ENCODE measurements around the gene GADD45B. TPM values are rescaled to one million over a fixed set of nuclear protein-coding genes. Genes with fewer than 3 reads are reported as not detected.
"Not testable (repeated sequence)": the region's sequence is repeated elsewhere in the genome, so short reads cannot be mapped to it uniquely, and the experiment has no call there.

Gene GADD45B
- total and polyA plus RNA-seq, 8 donors, result 52.9 to 588 (median 81.9) TPM

DNA sequence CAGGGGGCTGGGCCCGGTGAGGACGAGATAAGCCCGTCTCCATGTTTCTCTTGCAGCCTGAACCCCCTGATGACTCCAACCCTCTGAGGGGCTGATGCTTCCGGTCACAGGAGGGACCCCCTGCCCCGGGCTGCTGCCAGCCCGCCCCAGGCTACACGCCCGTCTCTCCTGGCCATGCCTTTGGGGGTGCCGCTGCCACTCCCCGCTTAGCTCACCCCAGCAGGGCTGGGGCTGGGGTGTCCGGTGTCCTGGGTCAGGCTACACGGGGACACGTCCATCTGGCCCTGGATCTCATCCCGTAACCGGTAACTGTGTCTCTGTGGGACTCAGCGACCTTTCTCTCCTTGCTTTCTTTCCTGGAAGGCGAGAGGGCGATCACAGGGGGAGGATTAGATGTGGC is 40.8 kb downstream of the GADD45B start:
- H3K27me3 ChIP-seq, result no peaks in the 10 kb centered on the region
- intact Hi-C loops (cut with DNase I; ENCODE audit: low total_unique reads), result no loop called here
- WGBS, 5 donors, result 77 to 90% (median 84%) methylated on average over 13 to 18 of the region's 18 CpGs
- no peak overlapping the region for H3K4me3 ChIP-seq
- TF ChIP-seq, protein P1, sequence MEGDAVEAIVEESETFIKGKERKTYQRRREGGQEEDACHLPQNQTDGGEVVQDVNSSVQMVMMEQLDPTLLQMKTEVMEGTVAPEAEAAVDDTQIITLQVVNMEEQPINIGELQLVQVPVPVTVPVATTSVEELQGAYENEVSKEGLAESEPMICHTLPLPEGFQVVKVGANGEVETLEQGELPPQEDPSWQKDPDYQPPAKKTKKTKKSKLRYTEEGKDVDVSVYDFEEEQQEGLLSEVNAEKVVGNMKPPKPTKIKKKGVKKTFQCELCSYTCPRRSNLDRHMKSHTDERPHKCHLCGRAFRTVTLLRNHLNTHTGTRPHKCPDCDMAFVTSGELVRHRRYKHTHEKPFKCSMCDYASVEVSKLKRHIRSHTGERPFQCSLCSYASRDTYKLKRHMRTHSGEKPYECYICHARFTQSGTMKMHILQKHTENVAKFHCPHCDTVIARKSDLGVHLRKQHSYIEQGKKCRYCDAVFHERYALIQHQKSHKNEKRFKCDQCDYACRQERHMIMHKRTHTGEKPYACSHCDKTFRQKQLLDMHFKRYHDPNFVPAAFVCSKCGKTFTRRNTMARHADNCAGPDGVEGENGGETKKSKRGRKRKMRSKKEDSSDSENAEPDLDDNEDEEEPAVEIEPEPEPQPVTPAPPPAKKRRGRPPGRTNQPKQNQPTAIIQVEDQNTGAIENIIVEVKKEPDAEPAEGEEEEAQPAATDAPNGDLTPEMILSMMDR (IDR thresholded peaks at IDR 0.05), result no peak
- no peak for TF ChIP-seq POLR2A (IDR thresholded peaks at IDR 0.05)
- TF ChIP-seq EP300 (IDR thresholded peaks at IDR 0.05), result no peak
- no peak for TF ChIP-seq POLR2AphosphoS5 (IDR thresholded peaks at IDR 0.05)
- no peak for DNase-seq
- no peak overlapping the region for H3K27ac ChIP-seq
- H3K9me3 ChIP-seq, result no peaks in the 10 kb centered on the region
- H3K36me3 ChIP-seq, result no peaks in the 10 kb centered on the region
- peaks cover 0 to 9% (median 6%) of the 10 kb centered on the region in 4 donors for H3K4me1 ChIP-seq

DNA sequence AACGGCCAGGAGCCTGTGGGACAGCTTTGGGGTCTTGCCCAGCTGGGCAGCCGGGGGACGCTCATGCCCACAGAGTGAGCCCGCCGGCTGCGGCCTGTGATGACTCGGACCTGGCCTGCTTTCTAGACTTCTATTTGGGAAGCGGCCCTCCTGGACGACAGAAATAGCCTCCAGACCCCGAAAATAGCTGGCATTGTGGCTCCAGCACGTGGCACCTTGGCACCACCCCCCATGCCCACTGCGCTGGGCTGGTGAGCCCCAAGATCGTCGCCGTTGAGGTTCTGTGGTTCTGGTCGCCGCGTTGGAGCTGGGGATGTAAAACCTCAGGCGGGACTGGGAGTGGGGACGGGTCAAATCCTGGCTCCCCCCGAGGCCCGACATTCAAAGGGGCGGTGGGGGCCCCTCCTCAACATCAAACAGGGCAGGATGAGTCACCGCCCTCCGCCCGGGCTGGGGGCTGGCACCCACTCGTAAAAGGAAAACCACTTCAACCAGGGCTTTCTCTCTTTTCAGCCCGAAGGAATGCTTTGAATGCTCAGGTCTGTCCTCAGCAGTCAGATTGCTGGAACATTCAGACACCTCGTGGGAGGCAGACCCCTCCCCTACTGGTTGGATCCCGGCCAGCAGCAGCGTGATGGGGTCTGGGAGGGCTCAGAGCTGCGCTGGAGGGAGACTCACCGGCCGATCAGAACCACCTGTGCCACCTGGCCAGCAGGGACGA is 42.1 kb downstream of the GADD45B start:
- peaks cover 0 to 6% (median 2%) of the 10 kb centered on the region in 4 donors for H3K4me1 ChIP-seq
- no peaks in the 10 kb centered on the region for H3K9me3 ChIP-seq
- intact Hi-C loops (cut with DNase I; ENCODE audit: low total_unique reads), result no loop called here
- H3K27ac ChIP-seq, result no peak overlapping the region
- H3K4me3 ChIP-seq, result no peak overlapping the region
- no peaks in the 10 kb centered on the region for H3K27me3 ChIP-seq
- H3K36me3 ChIP-seq, result no peaks in the 10 kb centered on the region
- TF ChIP-seq, protein P1 (IDR thresholded peaks at IDR 0.05), result no peak
- no peak for TF ChIP-seq POLR2A (IDR thresholded peaks at IDR 0.05)
- TF ChIP-seq EP300 (IDR thresholded peaks at IDR 0.05), result no peak
- no peak for TF ChIP-seq POLR2AphosphoS5 (IDR thresholded peaks at IDR 0.05)
- no peak for DNase-seq
- 65 to 75% (median 69%) methylated on average over 24 to 35 of the region's 35 CpGs for WGBS, 5 donors

DNA sequence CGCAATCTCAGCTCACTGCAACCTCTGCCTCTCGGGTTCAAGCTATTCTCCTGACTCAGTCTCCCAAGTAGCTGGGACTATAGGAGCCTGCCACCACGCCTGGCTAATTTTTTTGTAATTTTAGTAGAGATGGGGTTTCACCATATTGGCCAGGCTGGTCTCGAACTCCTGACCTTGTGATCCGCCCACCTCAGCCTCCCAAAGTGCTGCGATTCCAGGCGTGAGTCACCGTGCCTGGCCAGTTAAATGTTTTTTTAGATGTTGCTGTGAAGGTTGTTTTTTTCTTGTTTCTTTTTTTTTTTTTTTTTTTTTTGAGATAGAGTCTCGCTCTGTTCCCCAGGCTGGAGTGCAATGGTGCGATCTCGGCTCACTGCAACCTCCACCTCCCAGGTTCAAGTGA is 42.9 kb downstream of the GADD45B start:
- DNase-seq; H3K9me3 ChIP-seq; H3K4me1 ChIP-seq; H3K4me3 ChIP-seq; intact Hi-C loops (cut with DNase I; ENCODE audit: low total_unique reads); H3K27me3 ChIP-seq; H3K27ac ChIP-seq; H3K36me3 ChIP-seq: not testable (repeated sequence)
- WGBS, 5 donors, result 91 to 95% (median 93%) methylated on average over 8 to 11 of the region's 11 CpGs

DNA sequence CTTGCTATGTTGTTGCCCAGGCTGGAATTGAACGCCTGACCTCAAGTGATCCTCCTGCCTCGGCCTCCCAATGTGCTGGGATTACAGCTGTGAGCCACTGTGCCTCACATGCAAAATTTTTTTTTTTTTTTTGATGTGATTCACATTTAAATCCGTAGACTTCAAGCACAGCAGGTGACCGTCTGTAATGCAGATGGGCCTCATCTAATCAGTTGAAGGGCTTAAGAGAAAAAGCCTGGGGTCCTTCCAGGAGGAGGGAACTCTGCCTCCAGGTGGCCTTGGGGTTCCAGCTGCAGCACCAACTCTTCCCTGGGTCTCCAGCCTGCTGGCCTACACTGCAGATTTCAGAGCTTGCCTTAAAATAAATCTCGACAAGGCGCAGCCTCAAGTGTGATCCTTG is 43.6 kb downstream of the GADD45B start:
- no peaks in the 10 kb centered on the region for H3K36me3 ChIP-seq
- no peaks in the 10 kb centered on the region for H3K27me3 ChIP-seq
- H3K9me3 ChIP-seq, result no peaks in the 10 kb centered on the region
- no peak for DNase-seq
- H3K4me1 ChIP-seq, result peaks cover 0 to 9% (median 4%) of the 10 kb centered on the region in 4 donors
- no peak overlapping the region for H3K27ac ChIP-seq
- intact Hi-C loops (cut with DNase I; ENCODE audit: low total_unique reads), result no loop called here
- TF ChIP-seq POLR2A (IDR thresholded peaks at IDR 0.05), result no peak
- TF ChIP-seq, protein P1 (IDR thresholded peaks at IDR 0.05), result no peak
- TF ChIP-seq POLR2AphosphoS5 (IDR thresholded peaks at IDR 0.05), result no peak
- no peak for TF ChIP-seq EP300 (IDR thresholded peaks at IDR 0.05)
- 85 to 96% (median 90%) methylated on average over 6 of the region's 6 CpGs for WGBS, 5 donors
- no peak overlapping the region for H3K4me3 ChIP-seq

DNA sequence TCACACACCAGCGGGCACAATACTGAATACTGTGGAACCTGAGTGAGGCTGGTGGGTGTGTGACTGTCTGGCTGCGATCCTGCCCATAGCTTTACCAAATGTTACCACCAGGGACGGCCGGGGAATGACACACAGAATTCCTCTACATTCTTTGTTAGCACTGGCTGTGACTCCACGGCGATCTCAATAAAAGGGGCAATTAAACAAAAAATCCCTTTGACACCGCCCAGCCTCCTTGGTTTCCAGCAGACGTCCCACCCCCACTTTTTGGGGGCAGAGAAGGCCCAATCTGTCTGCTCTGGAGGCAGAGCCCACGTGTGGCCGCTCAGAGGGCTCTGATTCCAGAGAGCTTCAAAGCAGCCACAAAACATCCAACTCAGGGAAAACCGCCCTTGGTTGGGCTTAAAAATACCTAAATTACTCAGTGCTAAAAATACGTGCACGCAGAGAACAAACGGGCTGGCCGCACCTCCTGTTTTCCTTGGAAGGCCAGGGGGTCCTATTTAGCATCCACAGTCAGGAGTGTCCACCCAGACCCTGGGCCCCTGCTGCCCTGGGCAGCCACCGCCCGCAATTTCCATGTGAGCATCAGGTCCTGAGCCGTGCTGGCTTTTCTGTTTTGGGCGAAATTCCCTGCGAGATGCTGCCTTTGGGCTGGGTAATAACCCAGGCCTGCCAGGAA is 47.8 kb downstream of the GADD45B start:
- no peak for TF ChIP-seq EP300 (IDR thresholded peaks at IDR 0.05)
- TF ChIP-seq POLR2A (IDR thresholded peaks at IDR 0.05), result no peak
- TF ChIP-seq, protein P1 (IDR thresholded peaks at IDR 0.05), result no peak
- TF ChIP-seq POLR2AphosphoS5 (IDR thresholded peaks at IDR 0.05), result no peak
- 76 to 82% (median 80%) methylated on average over 20 of the region's 20 CpGs for WGBS, 5 donors
- Histone ChIP-seq H3K4me3 (no peak overlapping the region), H3K4me1 (peaks cover 4 to 23% (median 17%) of the 10 kb centered on the region in 4 donors), H3K27ac (peak overlapping the region in 1 of 5 donors; percentile 62), H3K9me3 (no peaks in the 10 kb centered on the region), H3K27me3 (no peaks in the 10 kb centered on the region), H3K36me3 (no peaks in the 10 kb centered on the region)
- no peak for DNase-seq
- intact Hi-C loops (cut with DNase I; ENCODE audit: low total_unique reads), result no loop called here

Data from stomach (tissue), 9 donors.